Hematopoietic multipotent progenitor cell treated with erythropoietin and hydrocortisone succinate and interleukin-3 and kit ligand, for 4 days (in vitro differentiated cells): ENCODE results near the gene CTSA.

ENCODE experiments used
- DNase-seq: peaks from one replicate; pipeline ENCODE4 v3.0.0-alpha.2; 2015

CTSA gene

DNA sequence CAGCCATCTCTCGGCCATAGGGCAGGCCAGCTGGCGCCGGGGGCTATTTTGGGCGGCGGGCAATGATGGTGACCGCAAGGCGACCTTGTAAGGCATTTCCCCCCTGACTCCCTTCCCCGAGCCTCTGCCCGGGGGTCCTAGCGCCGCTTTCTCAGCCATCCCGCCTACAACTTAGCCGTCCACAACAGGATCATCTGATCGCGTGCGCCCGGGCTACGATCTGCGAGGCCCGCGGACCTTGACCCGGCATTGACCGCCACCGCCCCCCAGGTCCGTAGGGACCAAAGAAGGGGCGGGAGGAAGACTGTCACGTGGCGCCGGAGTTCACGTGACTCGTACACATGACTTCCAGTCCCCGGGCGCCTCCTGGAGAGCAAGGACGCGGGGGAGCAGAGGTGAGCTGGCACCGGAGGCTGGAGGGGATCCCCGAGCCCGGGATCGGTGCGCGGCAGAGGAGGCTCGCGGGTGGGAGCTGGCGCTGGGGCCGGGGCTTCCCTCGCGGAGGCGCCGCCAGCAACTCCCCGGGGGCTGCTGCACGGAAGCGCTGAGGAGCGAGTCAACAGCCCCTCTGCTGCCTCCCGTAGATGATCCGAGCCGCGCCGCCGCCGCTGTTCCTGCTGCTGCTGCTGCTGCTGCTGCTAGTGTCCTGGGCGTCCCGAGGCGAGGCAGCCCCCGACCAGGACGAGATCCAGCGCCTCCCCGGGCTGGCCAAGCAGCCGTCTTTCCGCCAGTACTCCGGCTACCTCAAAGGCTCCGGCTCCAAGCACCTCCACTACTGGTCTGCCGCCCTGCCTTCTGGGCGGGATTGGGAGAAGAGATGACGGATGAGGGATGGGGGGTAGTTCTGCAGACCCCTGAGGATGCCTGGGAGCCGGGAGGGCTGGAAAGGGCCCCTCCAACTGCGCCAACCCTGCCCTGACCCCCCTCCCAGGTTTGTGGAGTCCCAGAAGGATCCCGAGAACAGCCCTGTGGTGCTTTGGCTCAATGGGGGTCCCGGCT is at the start of gene CTSA, which contains the start of gene NEURL2:
Gene CTSA, plus strand, starts transcription at position 351 of the 999 bp plus-strand sequence. Its CDS starts 234 bp downstream, at position 585.
Gene NEURL2, minus strand, starts transcription at position 224 of the 999 bp plus-strand sequence. Its CDS starts 217 bp downstream, at position 7.
- DNase-seq = peak; percentile 94

DNA sequence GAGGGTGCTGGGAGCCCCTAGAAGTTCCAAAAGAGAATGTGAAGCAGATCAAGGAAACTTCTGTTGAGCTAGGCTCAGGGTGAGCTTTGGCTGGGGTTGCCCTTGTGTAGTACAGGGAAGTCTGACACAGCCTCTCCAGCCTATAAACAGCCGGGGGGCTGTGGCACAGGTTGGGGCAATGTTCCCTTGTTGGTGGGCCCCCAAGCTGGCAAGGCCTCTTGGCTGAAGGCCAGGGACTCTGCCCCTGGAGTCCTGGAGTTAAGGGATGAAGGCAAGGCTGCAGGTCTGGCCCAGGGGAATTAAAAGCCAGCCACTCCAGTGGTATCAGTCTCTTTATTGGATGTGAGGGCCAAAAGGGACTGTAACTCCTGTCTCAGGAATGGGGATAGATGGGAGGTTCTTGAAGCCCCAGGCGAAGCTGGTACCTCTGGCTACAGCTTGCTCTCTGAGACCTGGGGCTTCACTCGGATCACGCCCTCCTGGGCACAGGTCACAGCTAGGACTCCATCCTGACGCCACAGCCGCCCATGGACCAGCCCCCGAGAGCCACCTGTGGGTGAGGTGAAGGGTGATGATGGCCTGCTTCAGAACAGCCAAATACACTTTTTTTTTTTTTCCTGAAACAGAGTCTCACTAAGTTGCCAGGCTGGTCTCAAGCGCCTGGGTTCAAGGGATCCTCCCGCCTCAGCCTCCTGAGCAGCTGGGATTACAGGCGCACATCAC is 49.6 kb upstream of the CTSA start:
- no peak for DNase-seq

DNA sequence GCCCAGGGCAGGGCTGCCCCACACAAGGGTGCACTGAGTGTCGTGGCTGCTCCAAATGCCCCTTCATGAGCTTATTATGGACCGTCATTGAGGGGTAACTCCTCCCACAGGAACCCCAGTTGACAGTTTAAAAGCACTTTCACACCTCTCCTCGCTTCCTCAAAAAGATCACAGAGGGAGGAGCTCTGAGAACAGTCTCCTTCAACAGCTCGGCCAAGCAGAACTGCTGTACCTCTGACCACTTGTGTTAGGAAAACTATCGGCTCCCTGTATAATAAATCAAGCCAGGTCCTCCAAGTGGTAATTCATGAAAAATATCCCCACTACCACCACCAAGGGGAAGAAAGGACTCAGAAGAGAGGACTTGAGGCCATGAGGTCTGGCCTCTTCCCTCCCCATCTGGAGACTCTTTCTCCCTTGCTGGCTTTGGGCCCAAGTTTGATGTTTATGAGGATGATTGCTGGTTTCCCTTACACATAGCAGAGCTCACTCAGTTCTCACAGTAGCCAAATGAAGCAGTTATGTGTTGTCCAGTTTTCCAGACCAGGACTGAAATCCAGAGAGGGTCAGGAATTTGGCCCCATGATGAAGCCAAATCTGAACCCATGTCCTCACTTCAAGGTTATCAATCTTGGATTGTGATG is 48.8 kb upstream of the CTSA start:
- DNase-seq = peak; percentile 56

DNA sequence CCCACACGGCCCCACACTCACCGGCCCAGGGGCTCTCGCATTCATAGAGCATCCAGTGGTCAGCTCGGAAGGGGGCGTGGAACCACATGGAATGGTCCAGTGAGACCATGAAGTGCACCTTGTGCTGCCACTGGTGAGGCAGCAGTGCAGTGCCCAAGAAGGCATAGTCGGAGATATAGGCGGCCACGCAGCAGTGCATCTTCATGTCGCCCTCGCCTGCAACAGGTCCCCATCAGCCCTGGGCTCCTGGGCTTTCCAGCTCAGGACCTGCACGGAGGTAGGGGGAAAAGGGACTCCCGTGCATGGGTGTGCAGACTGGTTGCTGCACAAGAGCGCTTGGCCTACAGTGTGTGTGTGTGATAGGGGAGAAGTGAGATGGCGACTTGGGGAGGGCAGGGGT is 47.6 kb upstream of the CTSA start:
- no peak for DNase-seq

DNA sequence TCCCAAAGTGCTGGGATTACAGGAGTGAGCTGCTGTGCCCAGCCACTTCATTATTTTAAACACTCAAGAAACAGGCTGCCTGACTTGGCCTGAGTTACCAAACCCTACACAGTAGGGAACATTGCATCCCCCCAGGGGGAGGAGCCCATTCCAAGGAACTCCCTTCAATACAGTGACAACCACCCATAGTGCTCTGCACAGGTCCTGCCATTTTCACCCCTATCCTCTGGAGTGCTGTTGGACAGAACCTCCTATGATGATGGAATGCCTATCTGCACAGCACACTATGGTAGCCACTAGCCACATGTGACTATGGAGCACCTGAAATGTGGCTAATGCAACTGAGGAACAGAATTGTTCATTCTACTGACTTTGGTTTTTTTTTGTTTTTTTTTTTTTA is 45.7 kb upstream of the CTSA start:
- no peak for DNase-seq

DNA sequence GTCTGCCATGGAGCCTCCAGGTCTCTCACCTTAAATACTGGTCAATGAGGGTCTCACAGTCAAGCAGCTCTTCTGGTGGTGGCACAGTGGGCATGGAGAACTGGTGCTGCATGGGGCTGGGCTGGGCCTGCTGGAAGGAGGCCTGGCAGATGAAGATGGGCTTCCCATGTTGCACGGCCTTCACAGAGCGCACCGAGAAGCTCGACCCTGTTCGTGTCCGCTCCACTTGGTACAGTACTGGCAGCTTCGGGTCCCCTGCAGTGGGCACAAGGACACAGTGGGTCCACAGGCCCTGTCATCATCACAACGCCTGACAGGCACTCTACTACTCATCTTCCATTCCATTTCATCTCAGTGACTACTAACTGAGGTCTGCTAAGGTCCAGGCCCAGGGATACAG is 42.7 kb upstream of the CTSA start:
- no peak for DNase-seq

DNA sequence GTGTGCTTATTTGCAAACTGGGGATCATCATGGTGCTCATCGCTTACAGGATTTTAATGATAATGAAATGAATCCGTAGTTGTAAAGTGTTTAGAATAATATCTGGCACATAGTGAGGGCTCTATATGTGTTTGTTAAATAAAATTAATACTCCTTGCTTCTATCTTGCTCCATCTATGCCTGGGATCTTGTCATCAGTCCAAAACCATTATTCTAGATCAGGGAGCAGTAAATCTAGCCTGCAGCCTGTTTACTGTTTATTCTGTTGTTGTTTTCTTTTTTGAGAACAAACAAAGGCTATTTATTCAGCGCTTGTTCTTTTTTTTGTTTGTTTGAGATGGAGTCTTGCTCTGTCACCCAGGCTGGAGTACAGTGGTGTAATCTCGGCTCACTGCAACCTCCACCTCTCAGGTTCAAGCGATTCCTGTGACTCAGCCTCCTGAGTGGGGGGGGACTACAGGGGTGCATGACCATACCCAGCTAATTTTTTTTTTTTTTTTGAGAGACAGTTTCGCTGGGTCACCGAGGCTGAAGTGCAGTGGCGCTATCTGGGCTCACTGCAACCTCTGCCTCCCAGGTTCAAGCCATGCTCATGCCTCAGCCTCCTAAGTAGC is 42.1 kb upstream of the CTSA start:
- DNase-seq = no peak

DNA sequence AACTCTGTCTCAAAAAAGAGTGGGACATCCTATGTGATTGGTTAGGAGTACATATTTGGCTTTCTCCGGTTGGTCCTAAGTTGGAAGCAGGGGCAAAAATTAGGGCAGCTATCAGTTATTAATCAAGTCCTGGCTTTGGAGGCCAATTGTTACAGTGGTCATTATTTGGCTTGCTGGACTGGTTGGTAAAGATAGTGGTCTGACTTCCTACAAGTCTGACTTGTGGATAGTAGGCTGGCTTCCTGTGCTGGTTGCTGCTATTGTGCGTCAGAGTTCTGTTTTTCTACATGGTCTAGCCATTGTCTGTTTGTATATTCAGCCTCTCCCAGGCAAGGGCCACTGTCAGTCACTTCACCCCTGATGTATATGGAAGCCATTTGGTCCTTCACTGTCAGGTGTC is 40.9 kb upstream of the CTSA start:
- no peak for DNase-seq

DNA sequence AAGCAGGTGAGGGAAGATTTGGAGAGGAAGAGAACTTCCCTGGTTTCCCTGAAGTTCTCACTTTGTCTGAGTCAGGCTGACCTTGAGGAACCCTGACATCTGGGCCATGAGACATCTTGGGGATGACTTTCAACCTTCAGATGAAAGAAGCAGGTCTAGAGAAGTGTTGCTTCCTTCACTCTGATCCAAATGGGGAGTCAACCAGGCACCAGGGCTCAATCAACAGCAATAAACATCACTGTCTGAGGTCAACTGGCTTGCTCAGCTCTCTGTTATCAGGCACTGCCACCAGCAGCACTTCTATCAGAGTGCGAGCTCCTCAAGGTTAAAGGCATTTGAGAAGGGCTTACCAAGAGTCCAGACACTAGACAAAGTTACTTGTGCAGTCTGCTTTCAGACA is 40.2 kb upstream of the CTSA start:
- peak; percentile 81 for DNase-seq

DNA sequence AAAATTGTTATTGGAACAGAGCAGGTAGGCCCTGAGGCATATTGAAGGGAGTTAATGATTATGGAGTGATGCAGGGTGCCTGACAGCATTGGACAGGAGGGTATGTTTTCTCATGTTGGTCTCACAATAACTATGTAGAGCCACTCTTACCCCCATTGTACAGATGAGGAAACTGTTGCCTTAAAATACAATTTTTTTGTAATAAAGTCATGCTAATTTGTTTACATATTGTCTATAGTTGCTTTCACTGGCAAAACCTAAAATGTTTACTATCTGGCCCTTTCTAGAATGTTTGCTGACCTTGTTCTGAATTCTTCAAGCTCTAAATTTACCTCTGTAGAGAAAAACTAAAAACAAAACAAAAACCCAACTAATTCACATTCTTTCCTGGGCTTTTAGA is 39.6 kb upstream of the CTSA start:
- DNase-seq = no peak

DNA sequence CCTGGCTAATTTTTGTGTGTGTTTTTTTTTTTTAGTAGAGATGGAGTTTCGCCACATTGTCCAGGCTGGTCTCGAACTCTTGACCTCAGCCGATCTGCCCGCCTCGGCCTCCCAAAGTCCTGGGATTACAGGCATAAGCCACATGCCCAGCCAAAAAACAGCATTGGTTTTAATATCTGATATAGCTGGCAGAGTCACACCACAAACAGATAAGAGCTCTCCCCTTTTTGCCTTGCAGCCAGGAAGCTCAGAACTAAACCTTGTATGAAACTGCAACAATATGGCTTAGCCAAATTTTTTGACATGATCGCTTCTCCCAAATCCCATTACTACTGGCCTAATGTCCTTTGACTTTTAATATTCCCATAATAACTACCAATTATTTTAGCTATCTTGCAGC is 38.8 kb upstream of the CTSA start:
- peak; percentile 68 for DNase-seq

DNA sequence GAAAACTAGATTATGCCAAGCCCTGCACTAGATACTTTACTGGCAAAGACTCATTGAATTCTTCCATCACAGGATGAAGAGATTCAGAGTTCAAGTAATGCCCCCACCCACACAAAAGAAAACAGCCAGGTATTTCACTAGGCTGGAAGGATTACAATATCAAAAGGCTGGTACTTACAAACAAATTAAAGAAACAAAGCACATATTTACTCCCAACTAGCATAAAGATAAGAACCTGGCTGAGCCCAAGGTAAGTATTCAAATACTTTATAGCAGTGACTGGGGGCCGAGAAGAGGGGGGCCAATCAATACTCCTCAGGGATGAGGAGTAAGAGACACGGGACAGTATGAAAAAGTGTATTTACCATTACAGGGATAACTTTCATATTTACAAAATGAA is 37.7 kb upstream of the CTSA start:
- no peak for DNase-seq

DNA sequence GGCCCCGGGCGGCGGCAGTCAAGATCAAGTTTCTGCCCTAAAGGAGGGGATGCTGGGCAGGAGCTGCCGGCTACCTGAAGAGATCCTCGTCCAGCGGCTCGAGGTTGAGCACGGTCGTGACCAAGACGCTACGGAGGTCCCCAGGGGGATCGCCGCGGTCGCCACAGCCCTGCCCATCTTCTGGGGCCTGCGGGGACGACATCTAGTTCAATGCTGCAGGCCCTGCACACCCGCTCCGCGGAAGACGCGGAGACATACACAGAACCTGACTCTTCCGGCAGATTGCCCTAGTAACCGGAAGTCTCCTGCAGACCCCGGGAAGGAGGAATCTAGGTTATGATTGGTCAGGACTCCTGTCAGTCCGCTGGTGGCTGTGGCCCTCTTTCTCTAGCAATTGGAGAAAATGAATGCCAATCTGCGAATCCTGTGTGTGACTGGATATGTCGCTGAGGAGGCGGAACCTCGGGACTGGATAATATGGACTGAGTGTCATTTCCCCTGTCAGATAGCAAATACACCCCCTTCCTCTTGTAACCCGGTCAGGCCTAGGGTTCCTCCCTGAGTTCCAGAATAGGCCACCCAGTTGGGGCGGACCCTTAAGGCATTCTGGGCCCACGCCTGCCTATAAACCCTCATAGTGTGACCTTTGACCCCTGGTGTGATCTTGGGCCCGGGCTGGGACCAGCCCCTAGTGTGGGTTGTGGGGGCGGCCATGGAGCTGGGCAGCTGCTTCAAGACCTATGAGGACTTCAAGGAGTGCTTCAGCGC is 33.8 kb upstream of the CTSA start, which contains the start of the genes ACOT8 and ZSWIM3:
Gene ACOT8, minus strand, starts transcription at position 279 of the 768 bp plus-strand sequence. Its CDS starts 77 bp downstream, at position 202.
Gene ZSWIM3, plus strand, starts transcription at position 501 of the 768 bp plus-strand sequence. Its CDS starts 212 bp downstream, at position 713.
- DNase-seq = peak; percentile 100

DNA sequence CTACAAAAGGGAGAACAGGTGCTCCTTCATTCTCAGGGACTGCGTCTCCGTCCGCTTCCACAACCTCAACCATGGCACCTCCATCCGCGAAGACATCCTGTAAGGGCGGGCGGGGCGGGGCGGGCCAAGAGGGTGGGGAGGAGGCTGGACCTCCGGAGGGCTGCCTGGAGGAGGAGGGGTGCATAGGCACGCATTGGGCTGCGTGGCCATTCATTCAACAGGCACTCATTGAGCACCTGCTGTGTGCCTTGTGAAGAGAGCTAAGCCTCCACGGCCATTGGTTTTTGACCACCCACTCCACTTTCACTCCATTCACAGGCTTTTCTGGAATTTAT is 33.3 kb upstream of the CTSA start:
- no peak for DNase-seq

DNA sequence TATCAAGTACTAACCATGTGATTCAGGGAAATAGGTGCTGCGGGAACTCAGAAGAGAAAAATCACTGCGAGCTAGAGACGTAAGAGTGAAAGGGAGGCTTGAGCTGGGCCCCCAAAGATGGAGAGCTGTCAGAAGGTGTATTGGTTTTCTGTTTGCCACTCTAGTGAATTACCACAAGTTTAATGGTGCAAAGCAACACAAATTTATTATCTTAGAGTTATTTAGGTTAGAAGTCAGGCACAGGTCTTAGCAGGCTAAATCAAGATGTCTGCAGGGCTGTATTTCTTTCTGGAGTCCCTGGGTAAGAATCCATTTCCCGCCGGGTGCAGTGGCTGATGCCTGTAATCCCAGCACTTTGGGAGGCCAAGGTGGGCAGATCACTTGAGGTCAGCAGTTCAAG is 31.2 kb upstream of the CTSA start:
- no peak for DNase-seq

DNA sequence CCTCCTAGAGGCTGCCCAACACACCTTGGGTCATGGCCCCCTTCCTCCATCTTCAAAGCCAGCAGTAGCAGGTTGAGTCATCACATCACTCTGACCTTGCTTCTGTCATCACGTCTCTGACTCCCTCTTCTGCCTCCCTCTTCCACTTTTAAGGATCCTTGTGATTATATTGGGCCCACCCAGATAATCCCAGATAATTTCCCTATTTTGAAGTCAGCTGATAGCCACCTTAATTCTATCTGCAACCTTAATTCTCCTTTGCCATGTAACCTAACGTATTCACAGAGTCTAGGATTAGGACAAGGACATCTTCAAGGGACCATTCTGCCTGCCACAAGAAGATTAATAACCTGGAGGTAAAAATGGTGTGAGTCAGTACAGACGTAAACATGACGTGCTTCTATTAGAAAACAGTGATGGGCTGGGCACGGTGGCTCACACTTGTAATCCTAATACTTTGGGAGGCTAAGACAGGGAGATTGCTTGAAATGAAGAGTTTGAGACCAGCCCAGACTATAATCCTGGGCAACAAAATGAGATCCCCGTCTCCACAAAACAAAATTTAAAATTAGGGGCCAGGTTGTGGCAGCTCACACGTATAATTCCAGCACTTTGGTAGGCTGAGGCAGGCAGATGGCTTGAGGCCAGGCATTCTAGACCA is 30.4 kb upstream of the CTSA start:
- no peak for DNase-seq

DNA sequence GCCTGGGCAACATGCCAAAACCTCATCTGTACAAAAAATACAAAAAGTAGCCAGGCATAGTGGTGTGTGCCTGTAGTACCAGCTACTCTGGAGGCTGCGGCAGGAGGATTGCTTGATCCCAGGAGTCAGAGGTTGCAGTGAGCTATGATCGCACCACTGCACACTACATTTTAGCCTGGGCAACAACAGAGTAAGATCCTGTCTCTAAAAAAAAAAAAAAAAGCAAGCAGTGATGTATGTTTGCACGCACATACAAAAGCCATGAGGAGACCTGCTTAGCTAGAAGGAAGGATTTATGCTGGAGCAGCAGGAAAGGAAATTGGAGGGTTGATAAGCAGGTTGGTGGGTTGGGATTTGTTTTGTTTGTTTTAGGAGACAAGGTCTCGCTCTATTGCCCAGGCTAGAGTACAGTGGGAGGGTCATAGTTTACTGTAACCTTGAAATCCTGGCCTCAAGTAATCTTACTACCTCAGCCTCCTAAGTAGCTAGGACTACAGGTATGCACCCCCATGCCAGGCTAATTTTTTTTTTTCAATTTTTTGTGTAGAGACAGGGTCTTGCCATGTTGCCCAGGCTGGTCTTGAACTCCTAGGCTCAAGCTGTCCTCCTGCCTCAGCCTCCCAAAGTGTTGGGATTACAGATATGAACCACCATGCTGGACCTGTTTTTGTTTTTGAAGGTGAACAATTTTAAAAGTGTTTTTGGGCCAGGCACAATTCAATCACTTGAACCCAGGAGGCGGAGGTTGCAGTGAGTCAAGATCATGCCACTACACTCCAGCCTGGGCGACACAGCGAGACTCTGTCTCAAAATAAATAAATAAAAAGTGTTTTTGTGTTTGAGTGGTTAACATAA is 29.7 kb upstream of the CTSA start:
- DNase-seq = peak; percentile 70

DNA sequence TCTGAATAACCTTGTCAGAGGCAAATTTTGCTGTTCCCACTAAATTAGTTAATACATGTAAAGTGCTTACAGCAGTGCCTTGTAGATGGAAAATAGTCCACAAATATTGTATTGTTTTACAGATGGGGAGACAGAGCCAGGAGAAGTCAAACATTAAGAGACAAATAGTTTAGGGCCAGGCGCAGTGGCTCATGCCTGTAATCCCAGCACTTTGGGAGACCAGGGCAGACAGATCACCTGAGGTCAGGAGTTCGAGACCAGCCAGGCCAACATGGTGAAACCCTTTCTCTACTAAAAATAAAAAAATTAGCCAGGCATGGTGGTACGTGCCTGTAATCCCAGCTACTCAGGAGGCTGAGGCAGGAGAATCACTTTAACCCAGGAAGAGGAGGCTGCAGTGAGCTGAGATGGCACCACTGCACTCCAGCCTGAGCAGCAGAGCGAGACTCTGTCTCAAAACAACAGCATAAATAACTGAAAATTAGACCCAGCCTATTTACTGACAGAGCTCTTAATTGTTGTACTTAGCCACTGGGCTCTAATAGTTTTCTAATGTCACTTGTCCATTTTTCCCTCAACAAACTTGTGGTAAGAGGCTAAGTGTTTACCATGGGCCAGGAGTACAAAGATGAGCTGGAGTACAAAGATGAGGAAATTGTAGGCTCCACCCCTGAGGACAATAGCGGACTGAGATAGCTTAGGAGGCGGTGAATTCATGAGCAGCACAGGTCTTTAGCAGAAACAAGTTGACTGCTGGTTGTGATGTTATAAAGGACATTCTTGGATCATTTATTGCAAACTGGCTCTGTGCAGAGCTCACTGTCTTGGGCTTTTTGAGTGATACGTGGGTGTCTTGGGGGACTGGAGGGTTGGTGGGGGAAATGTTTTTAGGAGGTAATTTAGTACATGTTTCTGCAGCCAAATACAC is 27.3 kb upstream of the CTSA start:
- peak; percentile 33 for DNase-seq

DNA sequence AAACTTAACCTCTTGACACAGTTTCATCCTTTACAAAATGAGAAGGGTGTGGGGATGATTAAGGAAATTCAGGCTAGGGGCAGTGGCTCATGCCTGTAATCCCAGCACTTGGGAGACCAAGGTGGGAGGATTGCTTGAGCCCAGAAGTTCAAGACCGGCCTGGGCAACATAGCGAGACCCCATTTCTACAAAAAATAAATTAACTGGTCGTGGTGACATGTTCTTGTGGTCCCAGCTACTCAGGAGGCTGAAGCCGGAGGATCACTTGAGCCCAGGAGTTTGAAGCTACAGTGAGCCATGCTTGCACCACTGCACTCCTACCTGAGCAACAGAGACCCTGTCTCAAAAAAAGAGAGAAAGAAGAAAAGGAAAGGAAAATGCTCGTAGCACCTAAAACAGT is 24.7 kb upstream of the CTSA start:
- no peak for DNase-seq
